GM19455 (cell line): Measurements from ENCODE around the gene CDH4.
"Not testable (repeated sequence)": the region's sequence is repeated elsewhere in the genome, so short reads cannot be mapped to it uniquely, and the experiment has no call there.

ENCODE experiments used
- ATAC-seq: cut with Tn5 transposase; IDR thresholded peaks from one replicate; pipeline ENCODE4 v1.9.1; 2021; ENCODE audit not compliant: unreplicated experiment

CDH4 gene

DNA sequence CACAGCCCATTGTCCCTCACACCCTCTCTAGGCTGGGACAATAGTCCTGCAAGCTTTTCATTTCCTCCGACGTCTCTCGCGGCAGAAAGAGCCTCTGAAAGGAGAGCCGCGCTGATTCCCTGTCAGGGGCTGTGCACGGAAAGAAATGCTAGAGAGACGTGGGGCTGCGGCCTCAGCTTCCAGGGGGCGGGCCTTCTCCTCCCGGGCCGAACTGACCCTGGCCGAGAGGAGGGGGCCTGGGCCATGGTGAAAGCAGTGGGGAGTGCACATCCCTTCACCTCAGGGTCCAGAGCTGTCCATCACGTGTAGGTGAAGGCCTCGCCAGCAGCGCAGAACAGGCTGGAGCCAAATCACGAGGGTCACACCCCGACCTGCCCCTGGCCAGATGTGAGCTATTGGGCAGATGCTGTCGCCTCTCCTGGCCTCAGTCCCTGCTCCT, 593.2 kb downstream of the CDH4 start:
- ATAC-seq, result no peak

GRCh38 chr20:61846074-61846473, 594.0 kb downstream of the CDH4 start:
- ATAC-seq, result no peak

GRCh38 chr20:61846741-61847419, 594.8 kb downstream of the CDH4 start:
- ATAC-seq, result no peak

GRCh38 chr20:61847420-61847748, 595.3 kb downstream of the CDH4 start:
- ATAC-seq, result no peak

DNA sequence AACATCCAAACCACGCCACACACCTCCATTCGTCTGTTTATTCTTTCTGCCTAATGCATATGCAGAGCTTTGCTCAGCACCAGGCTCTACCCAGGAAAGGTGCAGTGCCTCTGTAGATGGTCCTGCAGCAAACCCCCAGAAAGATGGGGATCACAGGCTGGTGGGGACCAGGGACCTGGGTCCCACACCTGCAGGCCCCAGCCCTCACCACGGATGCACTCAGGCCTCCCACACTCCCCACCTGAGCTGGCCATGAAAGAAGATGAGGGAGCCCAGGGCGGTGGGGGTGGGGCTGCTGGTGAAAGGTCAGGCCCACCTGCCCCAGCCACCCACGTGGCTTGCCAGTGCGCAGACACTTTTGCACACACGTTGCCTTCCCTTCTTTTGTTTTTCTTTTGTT, 595.9 kb downstream of the CDH4 start:
- ATAC-seq, result no peak

GRCh38 chr20:61848851-61849250, 596.8 kb downstream of the CDH4 start:
- no peak for ATAC-seq

- no peak for ATAC-seq
Observed at GRCh38 chr20:61849376-61849775, 597.3 kb downstream of the CDH4 start.

DNA sequence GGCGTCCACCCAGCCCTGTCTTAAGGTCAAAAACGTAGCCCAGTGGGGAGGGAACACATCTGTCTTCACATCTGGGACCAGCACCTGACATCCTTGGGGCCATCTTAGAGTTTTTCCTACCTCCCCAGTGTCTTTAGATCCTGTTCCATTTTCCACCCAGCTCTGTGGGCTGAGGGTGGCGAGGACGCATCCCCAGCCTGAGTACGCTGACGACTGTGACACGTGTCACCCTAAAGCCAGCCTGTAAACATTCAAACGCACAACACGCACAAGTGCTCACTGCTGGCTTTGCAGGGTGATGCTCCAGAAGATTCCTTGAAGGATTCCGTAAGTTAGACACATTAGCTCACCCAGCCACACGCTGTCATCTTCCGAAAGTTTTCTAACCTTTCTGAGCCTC, 597.8 kb downstream of the CDH4 start:
- no peak for ATAC-seq

DNA sequence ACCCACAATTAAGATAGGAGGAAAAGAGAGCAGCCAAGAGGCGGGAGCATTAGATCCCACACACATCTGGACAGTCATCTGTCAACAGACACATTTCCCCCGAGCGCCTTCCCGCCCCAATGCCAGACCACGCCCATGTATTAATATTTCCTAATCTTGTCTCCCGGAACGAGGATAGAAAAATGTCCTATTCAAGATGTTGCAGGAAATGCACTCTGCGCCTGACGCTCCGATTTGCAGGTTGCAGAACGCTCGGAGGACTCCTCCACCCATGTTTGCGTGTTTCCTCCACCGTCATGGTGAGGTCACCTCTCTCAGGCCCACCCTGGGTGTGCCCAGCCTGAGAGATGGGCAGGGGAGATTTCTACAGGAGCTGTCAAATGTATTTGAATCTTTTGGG, 598.4 kb downstream of the CDH4 start:
- no peak for ATAC-seq

DNA sequence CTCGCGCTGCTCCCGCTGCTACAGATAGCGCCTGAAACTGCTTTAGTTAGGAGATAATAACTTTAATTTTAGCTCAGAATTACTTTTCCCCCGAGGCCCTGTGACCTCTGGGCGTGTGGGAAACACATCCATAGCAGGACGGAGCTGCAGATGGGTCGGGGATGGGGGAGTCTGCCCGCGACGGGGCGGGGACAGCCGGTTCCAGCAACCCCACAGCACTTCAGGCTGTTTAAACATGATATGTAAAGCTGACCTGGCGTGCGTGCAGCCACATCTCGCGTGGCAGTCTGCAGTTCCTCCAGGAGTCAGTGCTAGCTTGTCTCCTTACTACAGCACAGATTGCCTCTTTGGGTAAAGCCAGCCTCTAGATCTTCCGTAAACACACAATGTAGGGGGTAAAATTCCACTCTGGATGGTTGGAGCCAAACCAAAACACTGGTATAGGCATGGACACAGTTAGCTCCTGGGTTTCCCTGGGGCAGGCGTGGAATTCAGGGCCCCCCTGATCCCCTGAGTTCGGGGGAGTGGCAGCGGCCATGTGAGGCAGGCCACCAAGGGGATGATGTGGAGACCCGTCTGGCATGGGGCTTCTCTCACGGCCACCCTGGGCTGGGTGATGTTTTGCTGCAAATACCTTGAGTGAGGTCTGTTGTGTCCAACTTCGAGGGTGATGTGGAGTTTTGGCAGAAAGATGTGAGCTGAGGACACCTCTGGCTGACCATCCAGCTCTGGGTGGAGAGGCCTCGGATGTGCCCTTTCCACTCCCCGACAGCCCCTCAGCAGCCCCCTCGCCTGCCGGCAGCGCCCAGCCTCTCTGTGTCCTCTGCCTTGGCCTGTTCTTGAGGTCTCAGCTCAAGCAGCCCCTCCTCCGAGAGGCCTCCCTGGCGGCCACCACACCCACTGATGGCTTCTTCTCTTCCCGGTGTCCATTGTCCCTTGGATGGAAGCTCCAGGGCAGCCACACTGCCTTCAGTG, 599.2 kb downstream of the CDH4 start:
- ATAC-seq, result no peak

GRCh38 chr20:61852268-61853072, 600.4 kb downstream of the CDH4 start:
- ATAC-seq, result no peak

DNA sequence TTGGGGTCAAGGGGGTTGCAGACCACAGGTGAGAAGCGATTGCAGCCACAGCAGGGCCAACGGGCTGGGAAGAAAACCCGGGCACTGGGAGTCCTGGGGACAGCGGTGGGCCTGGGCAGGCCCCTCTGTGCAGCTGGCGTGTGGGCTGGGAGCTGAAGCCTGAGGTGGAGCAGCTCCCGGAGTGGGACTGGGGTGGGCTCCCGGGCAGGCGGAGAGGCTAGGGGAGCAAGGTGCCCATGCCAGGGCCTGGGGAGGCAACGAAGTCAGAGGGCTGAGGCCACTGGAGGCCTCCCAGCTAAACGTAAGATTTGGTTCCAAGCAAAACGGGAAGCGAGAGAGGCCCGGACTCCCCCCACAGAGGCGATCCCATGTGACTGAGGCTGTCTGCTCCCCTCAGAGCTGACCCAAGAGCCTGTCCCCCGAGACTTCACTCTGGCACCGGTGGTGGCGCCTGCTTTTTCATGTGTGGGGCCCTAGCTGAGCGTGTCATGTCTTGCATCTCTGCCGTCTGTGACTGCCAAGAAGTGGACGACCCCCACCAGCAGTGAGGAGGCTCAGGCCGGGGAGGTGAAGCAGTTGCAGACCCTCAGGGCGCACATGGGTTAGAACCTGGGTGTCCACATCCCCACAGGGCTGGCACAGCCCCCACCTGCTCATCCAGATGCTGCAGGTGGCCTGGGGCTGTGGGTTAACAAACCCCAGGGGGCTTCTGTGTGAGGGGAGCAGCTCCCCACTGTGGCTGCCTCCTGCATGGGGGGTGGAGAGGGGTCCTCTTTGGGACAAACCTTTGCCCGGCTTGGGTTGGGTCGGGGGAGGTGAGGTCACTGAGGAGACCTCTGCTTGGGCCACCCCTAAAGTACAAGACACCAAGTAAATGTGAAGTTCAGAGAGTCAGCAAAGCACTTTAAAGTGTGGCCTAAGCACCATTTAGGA, 601.3 kb downstream of the CDH4 start:
- ATAC-seq, result no peak

- ATAC-seq, result not testable (repeated sequence)
Observed at GRCh38 chr20:61854538-61854937, 602.5 kb downstream of the CDH4 start.

GRCh38 chr20:61855286-61855685, 603.2 kb downstream of the CDH4 start:
- ATAC-seq, result no peak

DNA sequence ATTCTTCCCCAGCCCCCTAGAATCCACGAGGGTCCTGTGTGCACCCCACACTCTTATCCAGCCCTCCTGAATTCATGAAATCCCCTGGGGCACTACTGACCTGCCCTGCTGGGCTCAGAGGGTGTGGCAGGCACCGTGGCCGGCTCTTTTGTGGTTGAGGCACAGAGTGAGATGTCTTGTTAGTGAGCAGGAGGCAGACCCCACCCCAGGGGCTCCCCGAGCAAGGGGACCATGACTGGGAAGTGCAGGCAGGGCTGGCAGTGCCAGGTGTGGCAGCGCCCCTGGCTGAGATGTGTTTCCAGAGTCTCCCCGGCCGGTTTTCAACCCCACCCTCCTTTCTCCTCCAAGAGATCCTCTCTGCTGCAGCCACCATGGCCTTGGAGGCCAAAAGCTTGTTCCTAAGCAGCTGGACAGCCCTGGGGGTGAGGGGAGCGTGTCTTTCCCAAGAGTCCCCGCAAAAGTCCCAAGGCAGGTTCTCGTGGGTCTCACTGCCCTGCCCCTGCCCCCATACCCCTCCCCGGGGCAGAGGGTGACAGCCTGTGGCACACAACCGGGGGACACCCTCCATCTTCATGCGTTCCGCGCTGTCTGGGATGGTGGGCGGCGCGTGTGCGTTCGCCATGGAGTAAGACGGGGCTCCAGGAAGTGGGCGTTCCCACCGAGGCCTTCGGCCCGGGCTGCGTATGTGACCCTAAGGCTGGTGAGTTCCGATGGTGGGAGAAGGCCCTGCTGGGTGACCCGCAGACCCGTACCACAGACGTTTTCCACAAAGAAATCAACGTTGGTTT, 604.8 kb downstream of the CDH4 start:
- ATAC-seq, result no peak

DNA sequence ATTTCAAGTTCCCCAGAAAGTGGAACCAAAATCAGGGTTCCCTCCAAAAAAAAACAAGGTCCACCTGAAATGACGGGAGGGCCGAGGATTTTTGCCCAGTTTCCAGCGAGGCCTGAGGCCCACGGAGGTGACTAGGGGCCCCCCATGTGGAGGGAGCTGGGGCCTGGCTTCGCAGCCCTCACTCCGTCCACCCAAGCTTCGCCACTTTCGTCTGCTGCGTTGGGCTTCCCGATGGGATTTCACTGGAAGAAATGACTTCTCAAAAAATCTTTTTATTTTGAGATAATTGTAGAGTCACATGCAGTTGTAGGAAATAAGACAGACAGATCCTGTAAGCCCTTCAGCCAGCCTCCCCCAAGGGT, 605.3 kb downstream of the CDH4 start:
- no peak for ATAC-seq

- ATAC-seq, result no peak
Observed at GRCh38 chr20:61857884-61858283, 605.8 kb downstream of the CDH4 start.

GRCh38 chr20:61859767-61860166, 607.7 kb downstream of the CDH4 start:
- ATAC-seq, result no peak

GRCh38 chr20:61860260-61860987, 608.4 kb downstream of the CDH4 start:
- no peak for ATAC-seq
